Endothelial cell of umbilical vein (primary cell): Measurements from ENCODE around the gene TMEM51. TPM values are rescaled to one million over a fixed set of nuclear protein-coding genes. Genes with fewer than 3 reads are reported as not detected.
A peak's percentile ranks its signal among the peaks of the same experiment; 100 is the strongest.

Experiments used
- BruUV-seq: library from RNA; stranded (reverse); fragments of 400-500 nt; replicated peaks from 2 replicates; lab custom pipeline; 2021; lab: Mats Ljungman, UMichigan
- CTCF ChIA-PET: fragments of 300-600, 350-600 bp; sonication (Branson Sonifier 250); formaldehyde crosslinking; loops from one replicate; lab custom pipeline; 2021; ENCODE audit warnings: antibody characterized with exemption, inconsistent platforms; lab: Charles Lee
- POLR2A ChIA-PET: fragments of 300-600, 350-600 bp; sonication (Branson Sonifier 250); formaldehyde crosslinking; loops from one replicate; lab custom pipeline; 2021; ENCODE audit warnings: antibody characterized with exemption, inconsistent platforms; lab: Charles Lee
- DNase-seq: peaks from one replicate; pipeline ENCODE4 v3.0.0-alpha.2; 2011; ENCODE audit warnings: low read depth, low spot score
- FAIRE-seq: peaks from 2 replicates; lab custom pipeline; 2011; peaks lifted over from hg19 to GRCh38; lab: Jason Lieb, UNC
- H2AFZ ChIP-seq: 2 replicates; pipeline ENCODE4 v1.6.0; 2012; ENCODE audit warnings: low read depth, low read length, control low read depth, inconsistent platforms
- H3K27ac ChIP-seq: 2 replicates; pipeline ENCODE4 v1.5.1; 2011; ENCODE audit warnings: low read depth, mild to moderate bottlenecking, control low read depth, low read length, moderate library complexity; ENCODE audit not compliant: insufficient read depth
- H3K27me3 ChIP-seq, 2 experiments: 2 replicates each; pipeline versions ENCODE4 v1.6.0 to v1.6.1; 2011; ENCODE audit warnings: low read length in 2 of 2, mixed read lengths in 1 of 2; ENCODE audit not compliant: control insufficient read depth in 2 of 2, insufficient read depth in 2 of 2
- H3K36me3 ChIP-seq, 2 experiments: 2 replicates in 1 of 2; 3 replicates in 1 of 2; pipeline ENCODE4 v1.5.1; 2011; ENCODE audit warnings: low read length in 2 of 2, mild to moderate bottlenecking in 1 of 2, moderate library complexity in 1 of 2; ENCODE audit not compliant: control insufficient read depth in 2 of 2, insufficient read depth in 2 of 2; ENCODE audit errors: extremely low read depth in 1 of 2
- H3K4me1 ChIP-seq: 3 replicates; pipeline ENCODE4 v1.5.1; 2011; ENCODE audit warnings: mild to moderate bottlenecking, low read length; ENCODE audit not compliant: control insufficient read depth, insufficient read depth; ENCODE audit errors: extremely low read depth
- H3K4me2 ChIP-seq: 2 replicates; pipeline ENCODE4 v1.6.1; 2011; ENCODE audit warnings: low read length, control low read depth, mixed read lengths; ENCODE audit not compliant: insufficient read depth
- H3K4me3 ChIP-seq, 3 experiments: fragments of 200-600 bp in 1 of 3; sonication (generic), shearing (Covaris generic) in 1 of 3; replicated peaks in 1 of 3; 2 replicates each; pipeline ENCODE4 v1.5.1; 2011 to 2016; ENCODE audit warnings: control low read depth in 3 of 3, low read length in 3 of 3, mild to moderate bottlenecking in 2 of 3, inconsistent platforms in 1 of 3, low read depth in 1 of 3, moderate library complexity in 1 of 3; ENCODE audit not compliant: insufficient read depth in 1 of 3
- H3K79me2 ChIP-seq: 2 replicates; pipeline ENCODE4 v1.6.0; 2012; ENCODE audit warnings: low read length, inconsistent platforms; ENCODE audit not compliant: control insufficient read depth, insufficient read depth
- H3K9ac ChIP-seq: replicated peaks from 2 replicates; pipeline ENCODE3; 2011; ENCODE audit warnings: low read length, control low read depth; ENCODE audit not compliant: insufficient read depth; ENCODE audit errors: extremely low read depth
- H3K9me1 ChIP-seq: replicated peaks from 3 replicates; pipeline ENCODE4 v1.6.0; 2011; ENCODE audit warnings: mild to moderate bottlenecking, low read length; ENCODE audit not compliant: control insufficient read depth, insufficient read depth; ENCODE audit errors: extremely low read depth
- H3K9me3 ChIP-seq: replicated peaks from 2 replicates; pipeline ENCODE4 v1.5.1; 2012; ENCODE audit warnings: low read length, inconsistent platforms; ENCODE audit not compliant: control insufficient read depth, insufficient read depth
- H4K20me1 ChIP-seq: replicated peaks from 2 replicates; pipeline ENCODE3; 2011; ENCODE audit warnings: mild to moderate bottlenecking, low read length; ENCODE audit not compliant: control insufficient read depth, insufficient read depth; ENCODE audit errors: extremely low read depth
- GATA2 ChIP-seq: IDR thresholded peaks from 2 replicates; pipeline ENCODE4 v1.7.0; 2011; ENCODE audit warnings: low read depth, mild to moderate bottlenecking, moderate library complexity, mixed read lengths, low read length; ENCODE audit not compliant: insufficient read length, insufficient read depth
- JUN ChIP-seq: IDR thresholded peaks from 2 replicates; pipeline ENCODE4 v1.6.1; 2011; ENCODE audit warnings: borderline replicate concordance, low read depth; ENCODE audit not compliant: insufficient read length, insufficient read depth
- MYC ChIP-seq: IDR thresholded peaks from one replicate; pipeline ENCODE4 v1.6.1; 2011; ENCODE audit warnings: mild to moderate bottlenecking, low read depth, low read length
- dilution Hi-C: fragments of 300-500 bp; cut with MboI; formaldehyde crosslinking; loops from one replicate; pipeline ENCODE4 v1.15.0; 2019; ENCODE audit warnings: low sequenced_read_pairs; ENCODE audit not compliant: extremely low pct_ligation_motif_present
- intact Hi-C: fragments of 100-400 bp; cut with micrococcal nuclease; formaldehyde crosslinking; loops from one replicate; pipeline ENCODE4 v1.10.0; 2022
- polyA plus RNA-seq, 4 experiments: library from polyadenylated mRNA; depleted of rRNA in 3 of 4; stranded (reverse) in 3 of 4; unstranded in 1 of 4; fragments of >200 nt; gene quantifications; 2 replicates each; pipeline versions ENCODE4 v1.2.1 to v1.2.3, GENCODE V29; 2011 to 2012; ENCODE audit warnings: missing spikeins in 1 of 4
- total RNA-seq: library from RNA; stranded (reverse); gene quantifications from 2 replicates; pipeline ENCODE4 v1.2.3, GENCODE V29; 2021
- TF ChIP-seq, protein P1 (sequence below): IDR thresholded peaks from 2 replicates; pipeline ENCODE4 v1.6.1; 2011; ENCODE audit not compliant: insufficient read depth, insufficient read length
- TF ChIP-seq, protein P2 (sequence below), 2 donors: IDR thresholded peaks; 1 replicate in 1 of 2; 2 replicates in 1 of 2; pipeline ENCODE4 v1.5.1; 2011; ENCODE audit warnings: low read length in 2 of 2, mild to moderate bottlenecking in 2 of 2, moderate library complexity in 2 of 2, control low read depth in 1 of 2, inconsistent platforms in 1 of 2, low read depth in 1 of 2; ENCODE audit not compliant: insufficient read depth in 1 of 2; ENCODE audit errors: extremely low read depth in 1 of 2

TMEM51 gene
- total and polyA plus RNA-seq, 2 donors (not counting 3 experiments of a cell fraction or from before 2014, with no cell fraction given), result 13.7 to 13.9 TPM

DNA sequence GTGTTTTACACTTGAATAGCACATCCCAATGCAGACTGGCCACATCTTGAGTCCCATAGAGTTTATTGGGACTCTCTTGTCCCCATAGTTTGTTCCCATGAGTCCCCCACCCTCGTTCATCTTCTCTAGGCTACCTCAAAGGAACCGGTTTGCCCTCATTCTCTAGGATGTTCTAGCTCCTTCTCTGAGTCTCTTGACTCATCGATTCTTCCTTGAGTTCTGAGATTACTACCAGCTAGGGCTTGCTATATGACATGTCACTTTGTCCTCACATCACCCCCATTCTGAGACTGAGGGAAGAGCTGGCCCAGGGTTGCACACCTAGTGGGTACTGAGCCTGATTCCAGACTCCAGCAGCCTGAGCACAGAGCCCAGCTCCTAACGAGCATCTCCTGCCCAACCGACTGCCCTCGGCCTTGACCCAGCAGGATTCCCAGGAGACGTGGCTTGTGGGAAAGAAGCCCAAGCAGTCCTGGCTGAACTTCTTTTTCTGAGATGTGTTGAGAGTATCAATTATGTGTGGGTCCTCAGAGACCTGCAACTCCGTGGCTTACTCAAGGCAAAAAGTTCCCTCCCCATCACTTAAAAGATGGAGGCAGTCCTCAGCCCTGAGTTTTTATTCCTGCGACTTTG lies 42.0 kb downstream of the TMEM51 start:
- H3K27ac ChIP-seq, result no peak overlapping the region
- FAIRE-seq, result no peak
- H3K4me2 ChIP-seq, result no peak overlapping the region
- dilution Hi-C loops, result no loop called here
- DNase-seq, result no peak
- POLR2A ChIA-PET, result no interaction called here
- H3K9ac ChIP-seq, result no peak overlapping the region
- CTCF ChIA-PET, result interaction anchor here (1.3 kb wide), 1 partner anchor 12 kb away, joined by 3 read pairs; no protein-coding TSS in a partner anchor
- H3K36me3 ChIP-seq, result no peaks in the 10 kb centered on the region
- TF ChIP-seq MYC, result no peak
- no peak overlapping the region for H2AFZ ChIP-seq
- H3K9me1 ChIP-seq, result no peaks in the 10 kb centered on the region
- H3K9me3 ChIP-seq, result no peaks in the 10 kb centered on the region
- no peaks in the 10 kb centered on the region for H3K79me2 ChIP-seq
- no peak overlapping the region for H3K4me3 ChIP-seq
- intact Hi-C loops, result no loop called here
- H3K4me1 ChIP-seq, result peaks cover 9% of the 10 kb centered on the region
- H3K27me3 ChIP-seq, result no peaks in the 10 kb centered on the region
- no peaks in the 10 kb centered on the region for H4K20me1 ChIP-seq
- no TSS peak for BruUV-seq

DNA sequence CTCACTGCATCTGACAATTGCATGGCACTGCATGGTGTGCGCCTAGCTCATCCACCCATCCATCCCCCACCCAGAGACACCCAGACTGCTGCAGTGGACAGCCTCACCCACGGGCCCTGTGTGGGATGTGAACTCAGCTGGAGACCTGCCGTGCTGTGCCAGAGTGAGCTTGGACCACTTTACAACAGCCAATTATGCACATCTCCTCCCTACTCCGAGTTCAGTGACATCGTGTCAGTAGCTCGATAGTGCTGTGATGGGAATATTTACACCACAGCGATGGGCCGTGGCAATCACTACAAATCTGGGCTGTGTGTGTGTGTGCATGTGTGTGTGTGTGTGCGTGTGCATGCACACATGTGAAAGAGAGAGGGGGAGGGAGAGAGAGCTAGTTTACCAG lies 42.5 kb downstream of the TMEM51 start:
- ChIA-PET CTCF (interaction anchor here (0.6 to 1.3 kb wide), 2 partner anchors 13 to 17 kb away, joined by 3 to 4 read pairs; no protein-coding TSS in a partner anchor), POLR2A (no interaction called here)
- dilution Hi-C loops, result no loop called here
- Histone ChIP-seq H4K20me1 (no peaks in the 10 kb centered on the region), H3K9me1 (no peaks in the 10 kb centered on the region), H3K4me3 (no peak overlapping the region), H3K9ac (no peak overlapping the region), H3K4me1 (peaks cover 14% of the 10 kb centered on the region), H3K79me2 (no peaks in the 10 kb centered on the region), H3K27me3 (no peaks in the 10 kb centered on the region), H3K4me2 (no peak overlapping the region), H3K9me3 (no peaks in the 10 kb centered on the region), H3K27ac (no peak overlapping the region), H3K36me3 (no peaks in the 10 kb centered on the region), H2AFZ (no peak overlapping the region)
- TF ChIP-seq GATA2 (no peak), JUN (no peak)
- TF ChIP-seq, protein P1, sequence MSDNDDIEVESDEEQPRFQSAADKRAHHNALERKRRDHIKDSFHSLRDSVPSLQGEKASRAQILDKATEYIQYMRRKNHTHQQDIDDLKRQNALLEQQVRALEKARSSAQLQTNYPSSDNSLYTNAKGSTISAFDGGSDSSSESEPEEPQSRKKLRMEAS, result no peak
- TF ChIP-seq, protein P2, sequence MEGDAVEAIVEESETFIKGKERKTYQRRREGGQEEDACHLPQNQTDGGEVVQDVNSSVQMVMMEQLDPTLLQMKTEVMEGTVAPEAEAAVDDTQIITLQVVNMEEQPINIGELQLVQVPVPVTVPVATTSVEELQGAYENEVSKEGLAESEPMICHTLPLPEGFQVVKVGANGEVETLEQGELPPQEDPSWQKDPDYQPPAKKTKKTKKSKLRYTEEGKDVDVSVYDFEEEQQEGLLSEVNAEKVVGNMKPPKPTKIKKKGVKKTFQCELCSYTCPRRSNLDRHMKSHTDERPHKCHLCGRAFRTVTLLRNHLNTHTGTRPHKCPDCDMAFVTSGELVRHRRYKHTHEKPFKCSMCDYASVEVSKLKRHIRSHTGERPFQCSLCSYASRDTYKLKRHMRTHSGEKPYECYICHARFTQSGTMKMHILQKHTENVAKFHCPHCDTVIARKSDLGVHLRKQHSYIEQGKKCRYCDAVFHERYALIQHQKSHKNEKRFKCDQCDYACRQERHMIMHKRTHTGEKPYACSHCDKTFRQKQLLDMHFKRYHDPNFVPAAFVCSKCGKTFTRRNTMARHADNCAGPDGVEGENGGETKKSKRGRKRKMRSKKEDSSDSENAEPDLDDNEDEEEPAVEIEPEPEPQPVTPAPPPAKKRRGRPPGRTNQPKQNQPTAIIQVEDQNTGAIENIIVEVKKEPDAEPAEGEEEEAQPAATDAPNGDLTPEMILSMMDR (IDR thresholded peaks at IDR 0.05; ENCODE audit: extremely low read depth in 1 of 2, insufficient read depth in 1 of 2, low read depth in 1 of 2, low read length in 2 of 2), result no peak
- DNase-seq (no peak), FAIRE-seq (peak; percentile 8)
- intact Hi-C loops, result no loop called here
- BruUV-seq, result no TSS peak
